HepG2 (cell line): ENCODE data around the gene PSAPL1. TPM values are rescaled to one million over a fixed set of nuclear protein-coding genes. Genes with fewer than 3 reads are reported as not detected.

Source experiments
- ATAC-seq: fragments of 200-7000 bp; cut with Tn5 transposase; 3 replicates; pipeline ENCODE4 v1.9.1; 2020; ENCODE audit warnings: mild to moderate bottlenecking, moderate library complexity
- BruUV-seq: library from RNA; stranded (reverse); fragments of 400-500 nt; replicated peaks from 2 replicates; lab custom pipeline; 2021; lab: Mats Ljungman, UMichigan
- CTCF ChIA-PET: fragments of 300-600 bp; formaldehyde crosslinking; extraction: SDS; loops from one replicate; lab custom pipeline; 2021; ENCODE audit warnings: low total read pairs, inconsistent platforms, low intra/inter-chr PET ratio; lab: Yijun Ruan, JAX
- POLR2A ChIA-PET: fragments of 350-600 bp; sonication (Branson Sonifier 250); formaldehyde crosslinking; loops from one replicate; lab custom pipeline; 2020; ENCODE audit warnings: antibody characterized with exemption, inconsistent platforms; lab: Yijun Ruan, JAX
- DNase-seq: peaks from one replicate; pipeline ENCODE4 v3.0.0-alpha.2; 2015; ENCODE audit warnings: low spot score
- FAIRE-seq: peaks from 3 replicates; lab custom pipeline; 2011; peaks lifted over from hg19 to GRCh38; lab: Jason Lieb, UNC
- H2AFZ ChIP-seq: one replicate; pipeline ENCODE4 v1.6.1; 2011; ENCODE audit warnings: low read length, inconsistent platforms
- H3K27ac ChIP-seq: fragments of 300-600 bp; 3 replicates; pipeline ENCODE4 v1.8.0; 2011; ENCODE audit warnings: mixed run types, mild to moderate bottlenecking, mixed read lengths, low read length, inconsistent platforms; ENCODE audit not compliant: insufficient read depth; ENCODE audit errors: extremely low read length
- H3K27me3 ChIP-seq, 2 experiments: fragments of 200-600 bp in 1 of 2; 2 replicates in 1 of 2; 3 replicates in 1 of 2; pipeline versions ENCODE4 v1.6.0 to v1.8.0; 2011; ENCODE audit warnings: low read length in 2 of 2, mild to moderate bottlenecking in 2 of 2, moderate library complexity in 2 of 2, inconsistent platforms in 1 of 2; ENCODE audit not compliant: insufficient read depth in 2 of 2, control insufficient read depth in 1 of 2
- H3K36me3 ChIP-seq, 2 experiments: fragments of 200-600 bp in 1 of 2; replicated peaks in 1 of 2; 2 replicates in 1 of 2; 3 replicates in 1 of 2; pipeline versions ENCODE4 v1.5.1 to v1.8.0; 2011; ENCODE audit warnings: low read length in 2 of 2, inconsistent platforms in 1 of 2; ENCODE audit not compliant: insufficient read depth in 2 of 2, control insufficient read depth in 1 of 2
- H3K4me1 ChIP-seq: 2 replicates; pipeline ENCODE4 v1.5.1; 2012; ENCODE audit warnings: low read length, inconsistent platforms; ENCODE audit not compliant: insufficient read depth
- H3K4me2 ChIP-seq: 2 replicates; pipeline ENCODE4 v1.6.0; 2011; ENCODE audit warnings: low read depth, low read length, inconsistent platforms
- H3K4me3 ChIP-seq, 3 experiments: fragments of 200-600 bp in 1 of 3; sonication (generic), shearing (Covaris generic) in 1 of 3; replicated peaks in 1 of 3; 2 replicates each; pipeline ENCODE4 v1.5.1; 2011 to 2016; ENCODE audit warnings: low read length in 3 of 3, inconsistent platforms in 2 of 3, low read depth in 2 of 3, mild to moderate bottlenecking in 2 of 3, control low read depth in 1 of 3, mixed read lengths in 1 of 3; ENCODE audit not compliant: insufficient read depth in 1 of 3
- H3K79me2 ChIP-seq: one replicate; pipeline ENCODE4 v1.6.1; 2011; ENCODE audit warnings: low read length, inconsistent platforms; ENCODE audit not compliant: insufficient read depth
- H3K9ac ChIP-seq: 2 replicates; pipeline ENCODE4 v1.6.0; 2011; ENCODE audit warnings: mild to moderate bottlenecking, low read depth, low read length, inconsistent platforms; ENCODE audit not compliant: insufficient read depth
- H3K9me3 ChIP-seq: 2 replicates; pipeline ENCODE4 v1.5.1; 2012; ENCODE audit warnings: mild to moderate bottlenecking, low read length
- H4K20me1 ChIP-seq: 2 replicates; pipeline ENCODE4 v1.6.0; 2011; ENCODE audit warnings: inconsistent platforms, mild to moderate bottlenecking, low read length, moderate library complexity; ENCODE audit not compliant: insufficient read depth
- AFF4 ChIP-seq: sonication (generic); formaldehyde crosslinking; IDR thresholded peaks from 2 replicates; pipeline ENCODE4 v1.4.0; 2020; ENCODE audit warnings: missing genetic modification reagents
- ESRRA ChIP-seq: sonication (generic); formaldehyde crosslinking; IDR thresholded peaks from 2 replicates; pipeline ENCODE4 v1.5.1; 2020; ENCODE audit warnings: mild to moderate bottlenecking, low read depth, missing genetic modification reagents
- GFI1 ChIP-seq: sonication (generic); formaldehyde crosslinking; IDR thresholded peaks from 2 replicates; pipeline ENCODE4 v1.5.0; 2020; ENCODE audit warnings: missing genetic modification reagents, mild to moderate bottlenecking, borderline replicate concordance
- IRF2 ChIP-seq: IDR thresholded peaks from 2 replicates; pipeline ENCODE4 v1.6.1; 2018; ENCODE audit warnings: missing genetic modification reagents, missing compliant biosample characterization
- MLXIP ChIP-seq: sonication (generic); formaldehyde crosslinking; IDR thresholded peaks from 2 replicates; pipeline ENCODE4 v1.9.0; 2021; ENCODE audit warnings: missing genetic modification reagents, borderline replicate concordance
- PHF8 ChIP-seq: sonication (generic); formaldehyde crosslinking; IDR thresholded peaks from 2 replicates; pipeline ENCODE4 v1.5.0; 2020; ENCODE audit warnings: missing genetic modification reagents
- SRSF9 ChIP-seq: fragments of 200-400 bp; formaldehyde crosslinking; IDR thresholded peaks from 2 replicates; pipeline ENCODE4 v1.6.1; 2018; ENCODE audit warnings: borderline replicate concordance, mild to moderate bottlenecking, low read depth, low read length; ENCODE audit not compliant: insufficient read depth, poor library complexity, severe bottlenecking
- ZBTB46 ChIP-seq: sonication (generic); formaldehyde crosslinking; IDR thresholded peaks from 2 replicates; pipeline ENCODE4 v1.4.0; 2020; ENCODE audit warnings: mild to moderate bottlenecking, missing genetic modification reagents, borderline replicate concordance
- ZFX ChIP-seq: sonication (generic); formaldehyde crosslinking; IDR thresholded peaks from 2 replicates; pipeline ENCODE4 v1.4.0; 2020; ENCODE audit warnings: mild to moderate bottlenecking, low read depth, missing genetic modification reagents, moderate library complexity
- ZHX1 ChIP-seq: sonication (generic); formaldehyde crosslinking; IDR thresholded peaks from 2 replicates; pipeline ENCODE4 v1.8.1; 2022; ENCODE audit warnings: low read depth, mild to moderate bottlenecking, missing genetic modification reagents
- ZNF232 ChIP-seq: sonication (generic); formaldehyde crosslinking; IDR thresholded peaks from 2 replicates; pipeline ENCODE4 v1.4.0; 2020; ENCODE audit warnings: missing genetic modification reagents, borderline replicate concordance
- WGBS: methylation state at CpG from one replicate; pipeline ENCODE4 v1.1.6; 2017; ENCODE audit warnings: low lambda C conversion rate; 5-methylcytosine and 5-hydroxymethylcytosine counted together
- in situ Hi-C: cut with HindIII; loops from 2 replicates; pipeline ENCODE4 v1.10.0; 2017; ENCODE audit warnings: low pct_unique_long_range_greater_than_20kb; ENCODE audit not compliant: extremely low pct_ligation_motif_present
- intact Hi-C: fragments of 100-400 bp; cut with micrococcal nuclease; formaldehyde crosslinking; loops from one replicate; pipeline ENCODE4 v1.10.0; 2022; ENCODE audit not compliant: unreplicated experiment
- polyA plus RNA-seq, 8 experiments: library from polyadenylated mRNA; depleted of rRNA in 3 of 8; stranded (reverse) in 7 of 8; unstranded in 1 of 8; fragments of >200 nt; fragmentation: Illumina TruSeq in 4 of 8; extraction: Trizol in 4 of 8; gene quantifications; 2 replicates each; pipeline versions ENCODE4 v1.2.1 to v1.2.3, GENCODE V29; 2011 to 2016; ENCODE audit warnings: low read depth in 4 of 8, missing spikeins in 1 of 8, mixed read lengths in 1 of 8; ENCODE audit not compliant: insufficient read depth in 1 of 8
- total RNA-seq, 5 experiments: library from RNA; depleted of rRNA; stranded (reverse); fragments of >200 nt; fragmentation: Illumina TruSeq; extraction: Trizol; gene quantifications; 2 replicates each; pipeline ENCODE4 v1.2.3, GENCODE V29; 2016; ENCODE audit warnings: low read depth in 1 of 5

PSAPL1 gene
- total and polyA plus RNA-seq, 2 of the 13 experiments (the other 11 are each of a cell fraction or from before 2014, with no cell fraction given): 0.02 to 0.16 TPM

GRCh38 chr4:7396186-7396910 lies 38.4 kb downstream of the PSAPL1 start:
- CTCF ChIA-PET: no interaction called here
- Histone ChIP-seq H3K79me2 (no peaks in the 10 kb centered on the region), H3K4me3 (no peak overlapping the region), H3K27me3 (peaks cover 0 to 60% of the 10 kb centered on the region in 2 experiments; a peak in 3 of 5 replicates), H3K4me2 (no peak overlapping the region), H3K36me3 (no peaks in the 10 kb centered on the region), H3K9ac (no peak overlapping the region), H4K20me1 (no peaks in the 10 kb centered on the region), H3K9me3 (no peaks in the 10 kb centered on the region), H3K27ac (no peak overlapping the region), H2AFZ (no peak overlapping the region), H3K4me1 (no peaks in the 10 kb centered on the region)
- DNase-seq (no peak), ATAC-seq (no peak), FAIRE-seq (no peak)
- POLR2A ChIA-PET: no interaction called here
- intact Hi-C loops (no loop called here), in situ Hi-C loops (no loop called here)
- no peak for TF ChIP-seq IRF2 (CRISPR knock-in tag)
- TF ChIP-seq ZFX (CRISPR knock-in tag): no peak
- no peak for TF ChIP-seq ZHX1 (CRISPR knock-in tag)
- no peak for TF ChIP-seq PHF8
- no peak for TF ChIP-seq ZNF232 (CRISPR knock-in tag)
- no peak for TF ChIP-seq AFF4 (CRISPR knock-in tag)
- no peak for TF ChIP-seq SRSF9
- TF ChIP-seq MLXIP (CRISPR knock-in tag): no peak
- no peak for TF ChIP-seq ZBTB46 (CRISPR knock-in tag)
- TF ChIP-seq GFI1 (CRISPR knock-in tag): no peak
- no peak for TF ChIP-seq ESRRA (CRISPR knock-in tag)
- BruUV-seq: no TSS peak
- WGBS: 35% methylated on average over 14 of the region's 14 CpGs
